K562 (cell line): ENCODE data around the gene IFT81. TPM values are rescaled to one million over a fixed set of nuclear protein-coding genes. Genes with fewer than 3 reads are reported as not detected.
A peak's percentile ranks its signal among the peaks of the same experiment; 100 is the strongest.

Source experiments
- ARHGAP35 ChIP-seq: fragments of 450-650 bp; IDR thresholded peaks from 2 replicates; pipeline ENCODE4 v1.6.1; 2018; ENCODE audit not compliant: partially characterized antibody
- CBX5 ChIP-seq: IDR thresholded peaks from 2 replicates; pipeline ENCODE4 v1.6.1; 2014; ENCODE audit warnings: low read depth, borderline replicate concordance
- GABPA ChIP-seq: fragments of 200-800 bp; sonication (Bioruptor generic); conservative IDR thresholded peaks from 2 replicates; pipeline ENCODE4 v1.6.1; 2016; ENCODE audit warnings: low read depth, missing genetic modification characterization, missing compliant biosample characterization
- HMBOX1 ChIP-seq: sonication (generic); IDR thresholded peaks from 2 replicates; pipeline ENCODE4 v1.6.1; 2016
- HNRNPLL ChIP-seq: fragments of 200-400 bp; formaldehyde crosslinking; IDR thresholded peaks from 2 replicates; pipeline ENCODE4 v1.6.1; 2017; ENCODE audit warnings: low read length, low read depth, mild to moderate bottlenecking; ENCODE audit not compliant: poor library complexity, severe bottlenecking
- MAX ChIP-seq: sonication (generic); formaldehyde crosslinking; IDR thresholded peaks from 2 replicates; pipeline ENCODE4 v1.9.0; 2022; ENCODE audit warnings: mild to moderate bottlenecking, missing genetic modification reagents
- MLLT1 ChIP-seq, 2 experiments: fragments of 450-650 bp; IDR thresholded peaks; 2 replicates each; pipeline ENCODE4 v1.6.1; 2016
- NFE2L1 ChIP-seq: fragments of 450-650 bp; IDR thresholded peaks from 2 replicates; pipeline ENCODE4 v1.6.1; 2016; ENCODE audit warnings: missing genetic modification characterization, low read depth, mild to moderate bottlenecking, missing compliant biosample characterization, moderate library complexity, borderline replicate concordance
- NR0B1 ChIP-seq: fragments of 450-650 bp; IDR thresholded peaks from one replicate; pipeline ENCODE4 v1.6.1; 2018; ENCODE audit warnings: mild to moderate bottlenecking, moderate library complexity; ENCODE audit not compliant: partially characterized antibody
- NR1H2 ChIP-seq: sonication (generic); formaldehyde crosslinking; IDR thresholded peaks from 2 replicates; pipeline ENCODE4 v1.4.0; 2020; ENCODE audit warnings: mild to moderate bottlenecking, missing genetic modification reagents
- NR2C2 ChIP-seq, 2 experiments: fragments of 200-800 bp in 1 of 2; sonication (Bioruptor generic) in 1 of 2; sonication (generic) in 1 of 2; formaldehyde crosslinking in 1 of 2; IDR thresholded peaks; 2 replicates each; pipeline versions ENCODE4 v1.6.1 to v1.8.0; 2016 to 2022; ENCODE audit warnings: mild to moderate bottlenecking in 1 of 2, missing compliant biosample characterization in 1 of 2, missing genetic modification characterization in 1 of 2, missing genetic modification reagents in 1 of 2
- PTTG1 ChIP-seq: fragments of 450-650 bp; IDR thresholded peaks from 2 replicates; pipeline ENCODE4 v1.6.1; 2016; ENCODE audit warnings: low read depth, mild to moderate bottlenecking, missing genetic modification characterization, missing compliant biosample characterization
- SRSF9 ChIP-seq: fragments of 200-400 bp; formaldehyde crosslinking; IDR thresholded peaks from 2 replicates; pipeline ENCODE4 v1.6.1; 2017; ENCODE audit warnings: low read depth, low read length, borderline replicate concordance
- TBL1XR1 ChIP-seq, 2 experiments: IDR thresholded peaks; 2 replicates each; pipeline ENCODE4 v1.6.1; 2012; ENCODE audit warnings: improper control_type of control experiment in 2 of 2, low read length in 2 of 2, mild to moderate bottlenecking in 1 of 2
- THAP12 ChIP-seq: fragments of 250-450 bp; sonication (Bioruptor Pico); IDR thresholded peaks from 2 replicates; pipeline ENCODE4 v1.9.0; 2021; ENCODE audit warnings: mild to moderate bottlenecking, inconsistent platforms
- THRB ChIP-seq: fragments of 450-650 bp; formaldehyde crosslinking; conservative IDR thresholded peaks from 2 replicates; pipeline ENCODE4 v1.4.0; 2022; ENCODE audit warnings: mild to moderate bottlenecking, missing genetic modification characterization
- ZNF12 ChIP-seq: sonication (generic); formaldehyde crosslinking; IDR thresholded peaks from 2 replicates; pipeline ENCODE4 v1.4.0; 2020; ENCODE audit warnings: mild to moderate bottlenecking, missing genetic modification reagents
- ZNF217 ChIP-seq: sonication (generic); formaldehyde crosslinking; IDR thresholded peaks from 2 replicates; pipeline ENCODE4 v1.8.0; 2022; ENCODE audit warnings: mild to moderate bottlenecking, missing genetic modification reagents
- ZNF586 ChIP-seq: fragments of 450-650 bp; formaldehyde crosslinking; conservative IDR thresholded peaks from 2 replicates; pipeline ENCODE4 v1.4.0; 2020; ENCODE audit warnings: mild to moderate bottlenecking, moderate library complexity
- ZNF830 ChIP-seq: fragments of 250-450 bp; sonication (Bioruptor Pico); IDR thresholded peaks from 2 replicates; pipeline ENCODE4 v1.5.0; 2021; ENCODE audit warnings: mild to moderate bottlenecking
- polyA plus RNA-seq, 8 experiments: library from polyadenylated mRNA; depleted of rRNA in 4 of 8; stranded (reverse) in 5 of 8; unstranded in 3 of 8; fragments of >200 nt; fragmentation: Nextera tagmentation in 2 of 8; fragmentation: Illumina TruSeq in 1 of 8; extraction: Ambion mirVana in 2 of 8; extraction: Trizol in 1 of 8; gene quantifications; 2 replicates each; pipeline versions ENCODE4 v1.2.1 to v1.2.3, GENCODE V29; 2011 to 2014; ENCODE audit warnings: inconsistent platforms in 1 of 8, missing spikeins in 1 of 8
- total RNA-seq, 7 experiments: library from RNA; depleted of rRNA in 6 of 7; stranded (reverse); fragments of >200 nt in 6 of 7; fragmentation: Illumina TruSeq in 2 of 7; extraction: Trizol in 2 of 7; gene quantifications; 2 replicates each; pipeline versions ENCODE4 v1.2.1 to v1.2.3, GENCODE V29; 2011 to 2021; ENCODE audit warnings: low replicate concordance in 1 of 7

IFT81 gene
- total and polyA plus RNA-seq, 9 of the 15 experiments (the other 6 are each of a cell fraction or from before 2014, with no cell fraction given), result 2.8 to 11.9 (median 7.9) TPM

GRCh38 chr12:110256780-110257431 is 132.7 kb downstream of the IFT81 start (continued):
- TF ChIP-seq THRB (no peak), TBL1XR1 (IDR thresholded peaks at IDR 0.05; ENCODE audit: low read length in 2 of 2) (no peak), SRSF9 (no peak), ZNF586 (CRISPR knock-in tag) (no peak), NR0B1 (no peak), THAP12 (CRISPR knock-in tag) (no peak), ARHGAP35 (no peak), ZNF217 (CRISPR knock-in tag) (no peak), NR2C2 (CRISPR knock-in tag; IDR thresholded peaks at IDR 0.05) (no peak), NR2C2 (tag; IDR thresholded peaks at IDR 0.05) (0 out of 2 replicates have a peak, but pooled peaks have one; percentile 38), GABPA (0 out of 2 replicates have a peak, but pooled peaks have one; percentile 22), ZNF12 (CRISPR knock-in tag) (no peak), MLLT1 (IDR thresholded peaks at IDR 0.05) (no peak), HMBOX1 (no peak), PTTG1 (tag) (no peak), NR1H2 (CRISPR knock-in tag) (no peak), MAX (CRISPR knock-in tag) (0 out of 2 replicates have a peak, but pooled peaks have one; percentile 27), NFE2L1 (tag) (no peak), HNRNPLL (no peak), ZNF830 (CRISPR knock-in tag) (no peak), CBX5 (no peak)
